ENCODE results near the gene CDH12. TPM values are rescaled to one million over a fixed set of nuclear protein-coding genes. Genes with fewer than 3 reads are reported as not detected.

The CDH12 gene
- total RNA-seq, 4 donors from 2014 or later: not detected

DNA sequence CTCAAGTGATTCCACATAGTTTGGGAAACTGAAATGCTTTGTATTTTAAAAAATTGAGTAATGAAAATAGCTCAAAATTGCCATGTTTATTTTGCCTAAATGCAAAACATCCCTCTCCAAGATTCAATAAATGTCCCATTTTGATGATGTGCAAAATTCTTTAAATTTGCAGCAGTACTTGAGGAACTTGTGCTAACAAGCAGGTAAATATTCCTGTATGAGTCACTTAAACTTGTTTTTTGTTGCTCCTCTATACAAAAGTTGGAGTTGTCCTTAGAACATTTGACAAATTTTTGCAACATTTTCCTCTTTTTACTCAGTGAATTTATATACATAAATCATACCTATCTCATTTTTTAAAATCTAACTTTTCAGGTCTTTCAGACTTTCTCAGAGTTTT lies 280.2 kb downstream of the CDH12 start:
- ATAC-seq (ENCODE audit: low FRiP score): no peak

GRCh38 chr5:22567983-22568382 lies 285.2 kb downstream of the CDH12 start:
- no peak for DNase-seq (ENCODE audit: low spot score)
- ATAC-seq (ENCODE audit: low FRiP score): no peak
- no peak for TF ChIP-seq CTCF (IDR thresholded peaks at IDR 0.05)

More for the DNA sequence above, 280.2 kb downstream of the CDH12 start:
- no peak for DNase-seq (ENCODE audit: low spot score)
- no peak for TF ChIP-seq CTCF (IDR thresholded peaks at IDR 0.05)

DNA sequence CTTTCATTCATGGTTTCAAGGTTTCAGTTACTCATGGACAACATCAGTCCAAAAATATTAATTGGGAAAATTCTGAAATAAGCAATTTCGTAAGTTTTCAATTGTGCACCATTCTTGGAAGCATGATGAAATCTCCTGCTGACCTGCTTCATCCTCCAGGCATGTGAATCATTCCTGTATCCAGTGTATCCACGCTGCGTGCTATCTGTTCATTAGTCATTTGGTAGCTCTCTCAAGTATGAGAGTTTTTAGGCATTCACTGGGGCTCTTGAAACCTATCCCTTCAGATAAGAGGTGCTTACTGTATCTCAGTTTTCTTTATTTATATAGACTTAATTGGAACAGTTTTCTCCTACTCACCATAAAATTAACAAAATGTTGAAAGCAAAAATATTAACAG lies 293.0 kb downstream of the CDH12 start:
- TF ChIP-seq CTCF (IDR thresholded peaks at IDR 0.05): no peak
- peak; percentile 83 for ATAC-seq (ENCODE audit: low FRiP score)
- DNase-seq (ENCODE audit: low spot score): no peak

GRCh38 chr5:22557251-22557650 lies 295.9 kb downstream of the CDH12 start:
- DNase-seq (ENCODE audit: low spot score) (no peak), ATAC-seq (ENCODE audit: low FRiP score) (no peak)
- no peak for TF ChIP-seq CTCF (IDR thresholded peaks at IDR 0.05)

GRCh38 chr5:22554475-22554874 lies 298.7 kb downstream of the CDH12 start:
- no peak for TF ChIP-seq CTCF (IDR thresholded peaks at IDR 0.05)
- no peak for ATAC-seq (ENCODE audit: low FRiP score)
- no peak for DNase-seq (ENCODE audit: low spot score)

DNA sequence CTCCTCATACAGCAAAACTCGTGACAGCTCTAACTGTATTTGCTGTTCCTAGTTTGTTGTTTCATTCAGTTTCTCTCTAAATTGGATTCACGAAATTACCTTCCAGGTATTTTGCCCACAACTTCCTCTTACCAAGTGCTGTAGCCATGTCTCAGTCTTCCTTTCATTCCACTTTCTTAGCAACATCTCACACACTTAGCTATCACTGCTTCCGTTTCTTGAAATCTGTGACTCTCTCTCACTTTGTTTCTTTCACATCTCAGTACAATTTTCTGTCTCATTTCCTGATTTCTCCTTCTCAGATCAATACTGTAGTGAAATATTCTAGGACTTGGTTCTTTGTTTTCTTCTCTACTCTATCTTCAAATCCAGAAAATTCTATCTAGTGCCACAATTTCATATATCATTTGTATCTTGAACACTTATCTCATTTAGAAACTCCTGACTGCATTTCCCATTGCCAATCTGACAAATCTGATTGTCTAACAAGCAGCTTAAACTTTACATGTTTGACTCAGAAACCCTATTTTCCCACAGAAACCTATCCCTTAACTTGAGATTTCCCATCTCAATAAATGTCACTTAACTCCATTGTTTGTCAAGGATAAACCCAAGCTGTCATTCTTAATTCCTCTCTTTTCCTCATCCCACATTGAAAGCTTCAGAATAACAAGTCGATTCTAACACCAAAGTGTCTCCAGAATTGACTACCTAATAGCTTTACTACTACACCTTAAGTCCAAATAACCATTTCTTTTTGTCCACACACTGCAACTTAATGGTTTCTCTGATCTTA lies 303.1 kb downstream of the CDH12 start:
- DNase-seq (ENCODE audit: low spot score) (no peak), ATAC-seq (ENCODE audit: low FRiP score) (no peak)
- TF ChIP-seq CTCF (IDR thresholded peaks at IDR 0.05): no peak

DNA sequence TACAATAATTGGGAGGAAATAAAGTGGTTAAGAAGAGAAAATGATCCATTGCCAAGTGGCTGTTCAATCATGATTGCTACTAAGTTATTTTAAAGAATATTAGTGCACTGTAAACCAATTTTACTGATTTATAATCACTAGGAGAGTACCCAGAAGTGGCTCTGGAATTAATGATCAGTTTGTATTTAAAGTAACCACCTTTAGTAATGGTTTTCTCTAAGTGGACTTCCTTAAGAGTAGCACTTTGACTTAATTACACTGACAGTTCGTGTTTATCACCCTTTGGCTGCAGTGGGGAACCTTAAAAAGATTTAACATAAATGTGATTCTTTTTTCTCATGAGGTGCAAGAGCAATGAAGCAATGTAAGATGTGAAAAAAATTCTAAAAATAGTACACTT lies 310.8 kb downstream of the CDH12 start:
- TF ChIP-seq CTCF (IDR thresholded peaks at IDR 0.05): no peak
- DNase-seq (ENCODE audit: low spot score): no peak
- no peak for ATAC-seq (ENCODE audit: low FRiP score)
